HepG2 (cell line): Measurements from ENCODE around the gene MYD88. TPM values are rescaled to one million over a fixed set of nuclear protein-coding genes. Genes with fewer than 3 reads are reported as not detected.
A peak's percentile ranks its signal among the peaks of the same experiment; 100 is the strongest.

Experiments
- BCLAF1 ChIP-seq: fragments of 450-650 bp; IDR thresholded peaks from 2 replicates; pipeline ENCODE4 v1.6.1; 2017; ENCODE audit warnings: mild to moderate bottlenecking
- NFKBIZ ChIP-seq: IDR thresholded peaks from 2 replicates; pipeline ENCODE4 v1.6.1; 2018; ENCODE audit warnings: missing genetic modification reagents, missing compliant biosample characterization
- PHF5A ChIP-seq: IDR thresholded peaks from one replicate; pipeline ENCODE4 v1.6.1; 2018; ENCODE audit warnings: low read depth, missing genetic modification reagents; ENCODE audit not compliant: unreplicated experiment
- PPARG ChIP-seq: conservative IDR thresholded peaks from 2 replicates; pipeline ENCODE4 v1.6.1; 2016; ENCODE audit warnings: missing biosample characterization, missing genetic modification reagents
- TSC22D2 ChIP-seq: sonication (generic); formaldehyde crosslinking; IDR thresholded peaks from 2 replicates; pipeline ENCODE4 v1.5.1; 2020; ENCODE audit warnings: missing genetic modification reagents, mild to moderate bottlenecking, borderline replicate concordance
- YY1 ChIP-seq: IDR thresholded peaks from 2 replicates; pipeline ENCODE4 v1.6.1; 2011; ENCODE audit warnings: low read length, low read depth, moderate library complexity, mild to moderate bottlenecking; ENCODE audit not compliant: insufficient read depth, insufficient replicate concordance
- ZBTB40 ChIP-seq, 2 experiments: fragments of 450-650 bp in 1 of 2; sonication (generic) in 1 of 2; formaldehyde crosslinking in 1 of 2; IDR thresholded peaks; 2 replicates each; pipeline versions ENCODE4 v1.6.1 to v1.8.0; 2016 to 2022; ENCODE audit warnings: antibody characterized with exemption in 1 of 2, mild to moderate bottlenecking in 1 of 2, missing genetic modification reagents in 1 of 2
- ZNF512 ChIP-seq: sonication (generic); formaldehyde crosslinking; IDR thresholded peaks from 2 replicates; pipeline ENCODE4 v1.4.0; 2020; ENCODE audit warnings: mild to moderate bottlenecking, missing genetic modification reagents
- ZNF564 ChIP-seq: sonication (generic); formaldehyde crosslinking; IDR thresholded peaks from 2 replicates; pipeline ENCODE4 v1.8.1; 2023; ENCODE audit warnings: mild to moderate bottlenecking, missing genetic modification reagents
- ZNF710 ChIP-seq: sonication (generic); formaldehyde crosslinking; IDR thresholded peaks from 2 replicates; pipeline ENCODE4 v1.5.0; 2020; ENCODE audit warnings: mild to moderate bottlenecking, missing genetic modification reagents, borderline replicate concordance
- ZNF746 ChIP-seq: sonication (generic); formaldehyde crosslinking; IDR thresholded peaks from 2 replicates; pipeline ENCODE4 v1.8.0; 2022; ENCODE audit warnings: mild to moderate bottlenecking, missing genetic modification reagents
- ZNF773 ChIP-seq: sonication (generic); formaldehyde crosslinking; IDR thresholded peaks from 2 replicates; pipeline ENCODE4 v1.4.0; 2020; ENCODE audit warnings: missing genetic modification reagents, borderline replicate concordance
- ZNF782 ChIP-seq: sonication (generic); formaldehyde crosslinking; IDR thresholded peaks from 2 replicates; pipeline ENCODE4 v1.4.0; 2020; ENCODE audit warnings: missing genetic modification reagents, mild to moderate bottlenecking, borderline replicate concordance
- polyA plus RNA-seq, 8 experiments: library from polyadenylated mRNA; depleted of rRNA in 3 of 8; stranded (reverse) in 7 of 8; unstranded in 1 of 8; fragments of >200 nt; fragmentation: Illumina TruSeq in 4 of 8; extraction: Trizol in 4 of 8; gene quantifications; 2 replicates each; pipeline versions ENCODE4 v1.2.1 to v1.2.3, GENCODE V29; 2011 to 2016; ENCODE audit warnings: low read depth in 4 of 8, missing spikeins in 1 of 8, mixed read lengths in 1 of 8; ENCODE audit not compliant: insufficient read depth in 1 of 8
- total RNA-seq, 5 experiments: library from RNA; depleted of rRNA; stranded (reverse); fragments of >200 nt; fragmentation: Illumina TruSeq; extraction: Trizol; gene quantifications; 2 replicates each; pipeline ENCODE4 v1.2.3, GENCODE V29; 2016; ENCODE audit warnings: low read depth in 1 of 5

The MYD88 gene
- total and polyA plus RNA-seq, 2 of the 13 experiments (the other 11 are each of a cell fraction or from before 2014, with no cell fraction given) = 7.6 to 32.7 TPM

- TF ChIP-seq BCLAF1 (no peak), TSC22D2 (CRISPR knock-in tag) (no peak), ZNF782 (CRISPR knock-in tag) (peak; percentile 41; the same call in 1 of the 2 replicates), PHF5A (no peak), PPARG (peak; percentile 100), ZNF746 (no peak), ZNF710 (CRISPR knock-in tag) (no peak; the same call in 1 of the 2 replicates), YY1 (no peak), ZNF564 (CRISPR knock-in tag) (no peak), ZNF773 (no peak), ZBTB40 (IDR thresholded peaks at IDR 0.05) (no peak), ZBTB40 (CRISPR knock-in tag; IDR thresholded peaks at IDR 0.05) (no peak; the same call in 1 of the 2 replicates), ZNF512 (CRISPR knock-in tag) (no peak), NFKBIZ (CRISPR knock-in tag) (no peak)
These were observed 7.8 kb upstream of the MYD88 start (continued) for GRCh38 chr3:38130631-38131065.
